BJ (cell line): ENCODE measurements around the gene MBLAC1. TPM values are rescaled to one million over a fixed set of nuclear protein-coding genes. Genes with fewer than 3 reads are reported as not detected.
"Not testable (repeated sequence)": the region's sequence is repeated elsewhere in the genome, so short reads cannot be mapped to it uniquely, and the experiment has no call there.

Experiments used
- CTCF ChIA-PET: fragments of 350-600 bp; formaldehyde crosslinking; extraction: SDS; loops from one replicate; lab custom pipeline; 2021; ENCODE audit warnings: antibody characterized with exemption, inconsistent platforms; lab: Yijun Ruan, JAX
- POLR2A ChIA-PET: fragments of 300-600 bp; sonication (Branson Sonifier 250); formaldehyde crosslinking; extraction: SDS; loops from one replicate; lab custom pipeline; 2021; ENCODE audit warnings: antibody characterized with exemption; lab: Charles Lee
- DNase-seq: peaks from one replicate; pipeline ENCODE4 v3.0.0-alpha.2; 2011; ENCODE audit warnings: low read depth
- H3K27me3 ChIP-seq: 2 replicates; pipeline ENCODE4 v1.6.0; 2011; ENCODE audit warnings: low read length; ENCODE audit not compliant: control insufficient read depth, insufficient read depth
- H3K36me3 ChIP-seq: 2 replicates; pipeline ENCODE4 v1.5.1; 2011; ENCODE audit warnings: low read length; ENCODE audit not compliant: control insufficient read depth, insufficient read depth
- H3K4me3 ChIP-seq: 2 replicates; pipeline ENCODE4 v1.5.1; 2011; ENCODE audit warnings: low read depth, mild to moderate bottlenecking, control low read depth, low read length
- CTCF ChIP-seq: IDR thresholded peaks from 2 replicates; pipeline ENCODE4 v1.5.1; 2011; ENCODE audit warnings: low read depth, mild to moderate bottlenecking, control low read depth, inconsistent platforms, low read length, moderate library complexity; ENCODE audit not compliant: insufficient read depth
- polyA plus RNA-seq: library from polyadenylated mRNA; depleted of rRNA; stranded (reverse); fragments of >200 nt; gene quantifications from 2 replicates; pipeline ENCODE4 v1.2.3, GENCODE V29; 2011

MBLAC1 gene
- polyA plus RNA-seq, 1 experiment = 1.6 TPM

GRCh38 chr7:100124301-100125230, 2.2 kb upstream of the MBLAC1 start:
- POLR2A ChIA-PET = no interaction called here
- Histone ChIP-seq H3K36me3 (0 out of 2 replicates have a peak, but pooled peaks cover 2% of the 10 kb centered on the region), H3K4me3 (no peak overlapping the region), H3K27me3 (no peaks in the 10 kb centered on the region)
- no peak for TF ChIP-seq CTCF
- no peak for DNase-seq
- CTCF ChIA-PET = interaction anchor here (0.6 to 2.1 kb wide), 8 partner anchors 9 to 283 kb away, joined by 3 to 7 read pairs (median 3); no protein-coding TSS in a partner anchor

DNA sequence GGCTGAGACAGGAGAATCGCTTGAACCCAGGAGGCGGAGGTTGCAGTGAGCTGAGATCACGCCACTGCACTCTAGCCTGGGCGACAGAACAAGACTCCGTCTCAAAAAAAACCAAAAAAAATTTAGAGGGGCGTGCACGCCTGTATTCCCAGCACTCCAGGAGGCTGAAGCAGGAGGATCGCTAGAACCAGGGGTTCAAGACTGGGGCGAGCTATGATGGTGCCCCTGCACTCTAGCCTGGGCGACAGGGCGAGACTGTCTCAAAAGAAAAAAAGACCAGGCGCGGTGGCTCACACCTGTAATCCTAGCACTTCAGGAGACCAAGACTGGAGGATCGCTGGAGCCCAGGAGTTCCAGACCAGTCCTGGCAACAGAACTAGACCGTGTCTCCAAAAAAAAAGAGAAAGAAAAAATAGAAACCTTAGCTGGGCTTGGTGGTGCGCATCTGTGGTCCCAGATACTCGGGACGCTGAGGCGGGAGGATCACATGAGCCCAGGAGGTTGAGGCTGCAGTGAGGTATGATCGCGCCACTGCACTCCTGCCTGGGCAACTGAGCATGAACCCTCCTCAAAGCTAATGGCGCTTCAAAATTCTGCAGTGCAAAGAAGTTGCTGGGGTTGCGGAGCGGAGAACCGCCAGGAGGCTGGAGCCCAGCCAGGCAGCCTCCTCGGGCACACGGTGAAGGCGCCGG, 382 bp upstream of the MBLAC1 start:
- no peak for DNase-seq
- 0 out of 2 replicates have a peak, but pooled peaks have one; percentile 8 for TF ChIP-seq CTCF
- ChIA-PET POLR2A (interaction anchor here (0.6 to 0.8 kb wide), 2 partner anchors 11 to 23 kb away, joined by 3 to 4 read pairs; partner anchors contain the start of gene LAMTOR4), CTCF (interaction anchor here (0.5 to 0.8 kb wide), 3 partner anchors 17 to 147 kb away, joined by 3 to 4 read pairs (median 3); no protein-coding TSS in a partner anchor)
- Histone ChIP-seq H3K27me3 (no peaks in the 10 kb centered on the region), H3K36me3 (0 out of 2 replicates have a peak, but pooled peaks cover 2% of the 10 kb centered on the region), H3K4me3 (peak overlapping the region; percentile 77)

DNA sequence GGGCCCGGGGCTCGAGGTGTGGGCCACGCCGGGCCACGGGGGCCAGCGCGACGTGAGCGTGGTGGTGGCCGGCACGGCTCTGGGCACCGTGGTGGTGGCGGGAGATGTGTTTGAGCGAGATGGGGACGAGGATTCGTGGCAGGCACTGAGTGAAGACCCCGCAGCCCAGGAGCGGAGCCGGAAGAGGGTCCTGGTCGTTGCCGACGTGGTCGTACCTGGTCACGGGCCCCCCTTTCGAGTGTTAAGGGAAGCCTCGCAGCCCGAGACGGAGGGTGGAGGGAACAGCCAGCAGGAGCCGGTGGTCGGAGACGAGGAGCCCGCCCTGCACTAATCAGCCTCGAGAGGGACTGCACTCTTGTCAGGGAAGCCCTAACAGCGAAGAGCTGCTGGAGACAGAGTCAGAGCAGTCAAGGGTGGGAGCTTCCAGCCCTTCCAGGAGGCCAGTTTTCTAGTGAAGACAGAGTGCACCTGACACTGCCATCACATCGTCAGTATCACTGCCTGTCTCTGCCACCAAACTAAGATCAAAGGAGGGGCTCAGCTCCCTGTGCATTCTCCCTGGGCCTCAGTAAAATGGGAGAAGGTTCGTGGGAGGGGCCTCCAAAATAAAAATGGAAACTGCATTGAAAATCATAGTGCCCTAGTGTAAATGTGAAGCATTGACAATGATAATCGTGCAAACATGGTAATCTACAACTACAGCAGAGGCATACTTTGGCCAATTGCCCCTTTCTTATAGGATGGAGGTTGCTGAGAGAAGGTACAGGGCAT, 1.3 kb downstream of the MBLAC1 start:
- CTCF ChIA-PET = interaction anchor here (0.6 to 9.6 kb wide), 7 partner anchors 14 to 333 kb away, joined by 3 to 147 read pairs (median 4); partner anchors contain the start of gene PVRIG
- POLR2A ChIA-PET = no interaction called here
- TF ChIP-seq CTCF = 0 out of 2 replicates have a peak, but pooled peaks have one; percentile 0
- peak overlapping the region; percentile 77 for H3K4me3 ChIP-seq
- H3K27me3 ChIP-seq = no peaks in the 10 kb centered on the region
- DNase-seq = no peak
- H3K36me3 ChIP-seq = no peaks in the 10 kb centered on the region

DNA sequence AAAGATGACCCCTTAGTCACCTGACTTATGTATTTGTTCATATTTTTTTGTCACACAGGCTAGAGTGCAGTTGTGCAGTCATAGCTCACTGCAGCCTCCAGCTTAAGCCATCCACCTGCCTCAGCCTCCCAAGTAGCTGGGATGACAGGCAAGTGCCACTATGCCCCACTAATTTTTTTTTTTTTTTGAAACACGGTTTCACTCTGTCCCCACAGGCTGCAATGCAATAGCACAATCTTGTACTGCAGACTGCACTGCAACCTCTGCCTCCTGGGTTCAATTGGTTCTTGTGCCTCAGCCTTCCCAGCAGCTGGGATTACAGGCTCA, 1.8 kb downstream of the MBLAC1 start:
- no peak for TF ChIP-seq CTCF
- ChIA-PET CTCF (interaction anchor here (0.6 to 9.6 kb wide), 7 partner anchors 13 to 333 kb away, joined by 3 to 147 read pairs (median 4); partner anchors contain the start of gene PVRIG), POLR2A (no interaction called here)
- Histone ChIP-seq H3K27me3 (no peaks in the 10 kb centered on the region), H3K36me3 (no peaks in the 10 kb centered on the region), H3K4me3 (no peak overlapping the region)
- no peak for DNase-seq

DNA sequence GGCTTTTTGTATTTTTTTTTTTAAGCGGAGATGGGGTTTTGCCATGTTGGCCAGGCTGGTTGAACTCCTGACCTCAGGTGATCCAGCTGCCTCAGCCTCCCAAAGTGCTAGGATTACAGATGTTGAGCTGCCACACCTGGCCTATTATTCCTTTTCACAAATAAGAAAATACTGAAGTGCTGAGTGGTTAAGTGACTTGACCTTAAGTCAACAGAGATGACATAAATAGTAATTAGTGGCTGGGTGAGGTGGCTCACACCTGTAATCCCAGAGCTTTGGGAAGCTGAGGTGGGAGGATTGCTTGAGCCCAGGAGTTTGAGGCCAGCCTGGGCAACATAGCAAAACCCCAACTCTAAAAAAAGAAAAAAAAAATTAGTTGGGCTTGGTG, 3.4 kb downstream of the MBLAC1 start:
- CTCF ChIA-PET = interaction anchor here (0.5 to 9.6 kb wide), 17 partner anchors 12 to 277 kb away, joined by 3 to 147 read pairs (median 4); partner anchors contain the start of genes GAL3ST4, LAMTOR4 and PVRIG
- H3K36me3 ChIP-seq, H3K27me3 ChIP-seq, POLR2A ChIA-PET, H3K4me3 ChIP-seq, DNase-seq: not testable (repeated sequence)
